GM23338 (cell line): Measurements from ENCODE around the gene RUSC2. TPM values are rescaled to one million over a fixed set of nuclear protein-coding genes. Genes with fewer than 3 reads are reported as not detected.

Source experiments
- ATAC-seq: fragments of 200-7000 bp; cut with Tn5 transposase; 3 replicates; pipeline ENCODE4 v1.9.1; 2020
- DNase-seq: peaks from one replicate; pipeline ENCODE4 v3.0.0-alpha.2; 2015; ENCODE audit warnings: low spot score
- H2AFZ ChIP-seq: fragments of 200-600 bp; sonication (generic); 2 replicates; pipeline ENCODE4 v1.8.0; 2016; ENCODE audit warnings: antibody characterized with exemption, mild to moderate bottlenecking, moderate library complexity
- H3F3A ChIP-seq: fragments of 200-600 bp; sonication (generic); replicated peaks from 2 replicates; pipeline ENCODE4 v1.8.0; 2017; ENCODE audit warnings: antibody characterized with exemption, mixed run types, low read depth
- H3K27ac ChIP-seq: fragments of 200-600 bp; sonication (generic); 2 replicates; pipeline ENCODE4 v1.6.1; 2016; ENCODE audit warnings: low read depth
- H3K27me3 ChIP-seq: fragments of 200-600 bp; sonication (generic); 2 replicates; pipeline ENCODE4 v1.8.0; 2016; ENCODE audit warnings: mild to moderate bottlenecking, mixed run types, moderate library complexity; ENCODE audit not compliant: insufficient read depth
- H3K36me3 ChIP-seq: fragments of 200-600 bp; sonication (generic); 2 replicates; pipeline ENCODE4 v1.8.0; 2016; ENCODE audit warnings: mild to moderate bottlenecking; ENCODE audit not compliant: insufficient read depth
- H3K4me1 ChIP-seq: fragments of 200-600 bp; sonication (generic); 2 replicates; pipeline ENCODE4 v1.8.0; 2016; ENCODE audit warnings: mild to moderate bottlenecking, moderate library complexity; ENCODE audit not compliant: insufficient read depth
- H3K4me2 ChIP-seq: fragments of 200-600 bp; sonication (generic); 2 replicates; pipeline ENCODE4 v1.7.1; 2017; ENCODE audit warnings: mixed run types
- H3K4me3 ChIP-seq: fragments of 200-600 bp; sonication (generic); 2 replicates; pipeline ENCODE4 v1.6.1; 2016; ENCODE audit warnings: mixed run types
- H3K79me2 ChIP-seq: fragments of 200-600 bp; sonication (generic); replicated peaks from 2 replicates; pipeline ENCODE4 v1.8.0; 2017; ENCODE audit warnings: mild to moderate bottlenecking; ENCODE audit not compliant: insufficient read depth
- H3K9me2 ChIP-seq: fragments of 200-600 bp; sonication (generic); 2 replicates; pipeline ENCODE4 v1.8.0; 2017; ENCODE audit not compliant: insufficient read depth
- H4K20me1 ChIP-seq: fragments of 200-600 bp; sonication (generic); replicated peaks from 2 replicates; pipeline ENCODE4 v1.8.0; 2017; ENCODE audit warnings: mild to moderate bottlenecking; ENCODE audit not compliant: insufficient read depth
- H3K27ac Mint-ChIP-seq: 2 replicates; pipeline ENCODE4 v1.8.0; 2020; ENCODE audit warnings: inconsistent platforms, mild to moderate bottlenecking, moderate library complexity, mixed read lengths
- H3K27me3 Mint-ChIP-seq: 3 replicates; pipeline ENCODE4 v1.8.0; 2022; ENCODE audit warnings: low read depth, mild to moderate bottlenecking, moderate library complexity, mixed read lengths, inconsistent platforms; ENCODE audit not compliant: insufficient read depth, poor library complexity
- H3K36me3 Mint-ChIP-seq: 3 replicates; pipeline ENCODE4 v1.8.0; 2021; ENCODE audit warnings: low read depth, mild to moderate bottlenecking, inconsistent platforms, moderate library complexity, mixed read lengths
- H3K4me1 Mint-ChIP-seq: 3 replicates; pipeline ENCODE4 v1.8.0; 2020; ENCODE audit warnings: mild to moderate bottlenecking, inconsistent platforms, mixed read lengths
- H3K4me3 Mint-ChIP-seq: 3 replicates; pipeline ENCODE4 v1.8.0; 2021; ENCODE audit warnings: moderate library complexity, mild to moderate bottlenecking, inconsistent platforms, mixed read lengths
- H3K9me3 Mint-ChIP-seq: 3 replicates; pipeline ENCODE4 v1.8.0; 2020; ENCODE audit warnings: moderate library complexity, mild to moderate bottlenecking, inconsistent platforms, mixed read lengths
- CTCF ChIP-seq, 2 experiments: fragments of 200-600 bp in 1 of 2; sonication (generic) in 1 of 2; conservative IDR thresholded peaks; 2 replicates each; pipeline versions ENCODE4 v1.5.1 to v1.6.1; 2016 to 2017; ENCODE audit warnings: antibody characterized with exemption in 2 of 2, low read depth in 2 of 2, mild to moderate bottlenecking in 2 of 2, moderate library complexity in 1 of 2
- ETS1 ChIP-seq: IDR thresholded peaks from 2 replicates; pipeline ENCODE4 v1.6.1; 2016; ENCODE audit warnings: antibody characterized with exemption
- EZH2 ChIP-seq: fragments of 200-600 bp; sonication (generic); IDR thresholded peaks from one replicate; pipeline ENCODE4 v1.8.0; 2017; ENCODE audit warnings: antibody characterized with exemption, mild to moderate bottlenecking, low read depth; ENCODE audit not compliant: unreplicated experiment
- EZH2phosphoT487 ChIP-seq: fragments of 200-600 bp; sonication (generic); IDR thresholded peaks from one replicate; pipeline ENCODE4 v1.8.1; 2018; ENCODE audit warnings: antibody characterized with exemption; ENCODE audit not compliant: unreplicated experiment
- JUNB ChIP-seq: IDR thresholded peaks from one replicate; pipeline ENCODE4 v1.6.1; 2016; ENCODE audit warnings: antibody characterized with exemption; ENCODE audit not compliant: unreplicated experiment
- NANOG ChIP-seq: IDR thresholded peaks from 2 replicates; pipeline ENCODE4 v1.6.1; 2016; ENCODE audit warnings: antibody characterized with exemption, borderline replicate concordance
- POLR2AphosphoS5 ChIP-seq: IDR thresholded peaks from 2 replicates; pipeline ENCODE4 v1.6.1; 2016; ENCODE audit warnings: antibody characterized with exemption, low read depth
- STAT1 ChIP-seq: IDR thresholded peaks from one replicate; pipeline ENCODE4 v1.6.1; 2016; ENCODE audit warnings: antibody characterized with exemption; ENCODE audit not compliant: unreplicated experiment
- ZNF114 ChIP-seq: fragments of 250-450 bp; sonication (Bioruptor Pico); IDR thresholded peaks from 2 replicates; pipeline ENCODE4 v1.5.0; 2020; ENCODE audit warnings: mild to moderate bottlenecking, moderate library complexity
- ZNF331 ChIP-seq: fragments of 250-450 bp; sonication (Bioruptor Pico); IDR thresholded peaks from 2 replicates; pipeline ENCODE4 v1.5.0; 2020; ENCODE audit warnings: low read depth, mild to moderate bottlenecking, moderate library complexity
- ZNF462 ChIP-seq: fragments of 250-450 bp; sonication (Bioruptor Pico); IDR thresholded peaks from 2 replicates; pipeline ENCODE4 v1.5.0; 2020; ENCODE audit warnings: mild to moderate bottlenecking, moderate library complexity
- polyA plus RNA-seq: library from polyadenylated mRNA; unstranded; fragments of >200 nt; fragmentation: Nextera tagmentation; extraction: Ambion mirVana; gene quantifications from 2 replicates; pipeline ENCODE4 v1.2.1, GENCODE V29; 2016
- total RNA-seq: library from RNA; depleted of rRNA; stranded (reverse); fragments of >200 nt; shearing (Covaris generic); gene quantifications from 2 replicates; pipeline ENCODE4 v1.2.3, GENCODE V29; 2014

RUSC2 gene
- total and polyA plus RNA-seq, 2 experiments from 2014 or later, result 3.0 to 8.2 TPM

GRCh38 chr9:35537913-35538312 is 48.0 kb downstream of the RUSC2 start (continued):
- TF ChIP-seq ZNF331 (CRISPR knock-in tag) (no peak), EZH2 (no peak), STAT1 (no peak)

GRCh38 chr9:35538361-35539234 is 48.7 kb downstream of the RUSC2 start:
- peaks cover 25% of the 10 kb centered on the region for H3K4me1 Mint-ChIP-seq
- no peaks in the 10 kb centered on the region for H3K36me3 Mint-ChIP-seq
- Histone ChIP-seq H2AFZ (peak overlapping the region; percentile 88), H3K27me3 (no peaks in the 10 kb centered on the region), H3K36me3 (no peaks in the 10 kb centered on the region), H3K9me2 (peaks cover 5% of the 10 kb centered on the region; the same call in 1 of the 2 replicates), H3K79me2 (no peaks in the 10 kb centered on the region; the same call in 1 of the 2 replicates), H3K4me3 (peak overlapping the region; percentile 65), H4K20me1 (no peaks in the 10 kb centered on the region; the same call in 1 of the 2 replicates), H3F3A (no peaks in the 10 kb centered on the region), H3K27ac (0 out of 2 replicates have a peak overlapping the region, but pooled peaks have one; percentile 55), H3K4me2 (peak overlapping the region; percentile 86), H3K4me1 (peaks cover 26% of the 10 kb centered on the region)
- DNase-seq (peak; percentile 86), ATAC-seq (peak; percentile 95)
- H3K4me3 Mint-ChIP-seq, result peak overlapping the region; percentile 77
- peaks cover 4% of the 10 kb centered on the region for H3K27me3 Mint-ChIP-seq
- H3K27ac Mint-ChIP-seq, result peak overlapping the region; percentile 47
- H3K9me3 Mint-ChIP-seq, result no peaks in the 10 kb centered on the region
- TF ChIP-seq ZNF462 (CRISPR knock-in tag) (no peak), EZH2 (no peak), NANOG (no peak), STAT1 (no peak), POLR2AphosphoS5 (peak; percentile 51), ZNF114 (no peak), ETS1 (no peak), CTCF (conservative IDR thresholded peaks at IDR 0.05; ENCODE audit: low read depth in 2 of 2) (no peak), JUNB (no peak), EZH2phosphoT487 (no peak)
